GM12878 (cell line): ENCODE results near the gene TMCC2. TPM values are rescaled to one million over a fixed set of nuclear protein-coding genes. Genes with fewer than 3 reads are reported as not detected.
A peak's percentile ranks its signal among the peaks of the same experiment; 100 is the strongest.

ENCODE experiments used
- ATAC-seq: fragments of 200-7000 bp; cut with Tn5 transposase; 3 replicates; pipeline ENCODE4 v1.9.1; 2020; ENCODE audit warnings: mild to moderate bottlenecking, moderate library complexity
- BruUV-seq: library from RNA; stranded (reverse); fragments of 400-500 nt; replicated peaks from 2 replicates; lab custom pipeline; 2021; lab: Mats Ljungman, UMichigan
- CTCF ChIA-PET: fragments of 300-600 bp; sonication (Branson Sonifier 250); formaldehyde crosslinking; extraction: SDS; loops from one replicate; lab custom pipeline; 2021; ENCODE audit warnings: inconsistent platforms; lab: Yijun Ruan, JAX
- POLR2A ChIA-PET: fragments of 350-600 bp; formaldehyde crosslinking; extraction: SDS; loops from one replicate; lab custom pipeline; 2021; ENCODE audit warnings: inconsistent platforms; lab: Charles Lee
- RAD21 ChIA-PET: fragments of 300-600 bp; sonication (Branson Sonifier 250); formaldehyde crosslinking; loops from one replicate; lab custom pipeline; 2023; ENCODE audit warnings: antibody characterized with exemption; ENCODE audit not compliant: unreplicated experiment; lab: Charles Lee
- SMC1A ChIA-PET: fragments of 300-600 bp; sonication (Branson Sonifier 250); formaldehyde crosslinking; loops from one replicate; lab custom pipeline; 2023; ENCODE audit not compliant: unreplicated experiment, uncharacterized antibody; lab: Charles Lee
- DNase-seq: peaks from one replicate; pipeline ENCODE4 v3.0.0-alpha.2; 2011; ENCODE audit warnings: low read depth, low spot score
- FAIRE-seq: peaks from 3 replicates; lab custom pipeline; 2011; peaks lifted over from hg19 to GRCh38; lab: Jason Lieb, UNC
- H2AFZ ChIP-seq: 2 replicates; pipeline ENCODE4 v1.6.0; 2011; ENCODE audit warnings: low read depth, low read length, control low read depth; ENCODE audit not compliant: control insufficient read depth
- H3K27ac ChIP-seq: 2 replicates; pipeline ENCODE4 v1.5.1; 2011; ENCODE audit warnings: control low read depth; ENCODE audit not compliant: control insufficient read depth, insufficient read depth
- H3K27me3 ChIP-seq, 2 experiments: replicated peaks in 1 of 2; 2 replicates each; pipeline versions ENCODE4 v1.6.0 to v1.6.1; 2011; ENCODE audit warnings: low read length in 1 of 2; ENCODE audit not compliant: control insufficient read depth in 2 of 2, insufficient read depth in 2 of 2
- H3K36me3 ChIP-seq, 2 experiments: 2 replicates each; pipeline ENCODE4 v1.5.1; 2011; ENCODE audit warnings: low read length in 1 of 2; ENCODE audit not compliant: control insufficient read depth in 2 of 2, insufficient read depth in 2 of 2
- H3K4me1 ChIP-seq: 2 replicates; pipeline ENCODE4 v1.6.1; 2011; ENCODE audit warnings: mild to moderate bottlenecking, low read length, moderate library complexity, mixed read lengths; ENCODE audit not compliant: control insufficient read depth, insufficient read depth
- H3K4me2 ChIP-seq: 2 replicates; pipeline ENCODE4 v1.6.0; 2011; ENCODE audit warnings: control low read depth; ENCODE audit not compliant: control insufficient read depth, insufficient read depth
- H3K4me3 ChIP-seq: fragments of 200-600 bp; sonication (generic); 2 replicates; pipeline ENCODE4 v1.5.1; 2016
- H3K79me2 ChIP-seq: 2 replicates; pipeline ENCODE4 v1.6.0; 2011; ENCODE audit warnings: low read length; ENCODE audit not compliant: control insufficient read depth, insufficient read depth
- H3K9ac ChIP-seq: 2 replicates; pipeline ENCODE4 v1.8.0; 2011; ENCODE audit warnings: low read length, control low read depth, mixed read lengths; ENCODE audit not compliant: control insufficient read depth, insufficient read depth
- H3K9me3 ChIP-seq: replicated peaks from 3 replicates; pipeline ENCODE4 v1.5.1; 2011; ENCODE audit warnings: mild to moderate bottlenecking, low read length; ENCODE audit not compliant: control insufficient read depth, insufficient read depth
- H4K20me1 ChIP-seq: 2 replicates; pipeline ENCODE4 v1.6.0; 2011; ENCODE audit not compliant: control insufficient read depth, insufficient read depth
- LARP7 ChIP-seq: fragments of 450-650 bp; IDR thresholded peaks from 2 replicates; pipeline ENCODE4 v1.6.1; 2017; ENCODE audit warnings: mild to moderate bottlenecking
- NFXL1 ChIP-seq: fragments of 450-650 bp; IDR thresholded peaks from 2 replicates; pipeline ENCODE4 v1.6.1; 2017; ENCODE audit warnings: antibody characterized with exemption, mild to moderate bottlenecking, borderline replicate concordance
- PAX5 ChIP-seq: IDR thresholded peaks from 2 replicates; pipeline ENCODE4 v1.6.1; 2011; ENCODE audit warnings: low read depth, low read length, borderline replicate concordance
- SMAD5 ChIP-seq: IDR thresholded peaks from 2 replicates; pipeline ENCODE4 v1.6.1; 2016; ENCODE audit warnings: antibody characterized with exemption, low read depth
- SREBF2 ChIP-seq: IDR thresholded peaks from 2 replicates; pipeline ENCODE4 v1.6.1; 2012; ENCODE audit warnings: mild to moderate bottlenecking, low read length
- SUZ12 ChIP-seq: fragments of 200-600 bp; sonication (generic); IDR thresholded peaks from one replicate; pipeline ENCODE4 v1.6.1; 2018; ENCODE audit warnings: antibody characterized with exemption, mild to moderate bottlenecking; ENCODE audit not compliant: unreplicated experiment
- WGBS: methylation state at CpG from one replicate; pipeline ENCODE4 v1.1.6; 2016; ENCODE audit warnings: low lambda C conversion rate; ENCODE audit not compliant: insufficient replicate concordance, insufficient coverage; ENCODE audit errors: missing lambda C conversion rate; 5-methylcytosine and 5-hydroxymethylcytosine counted together
- in situ Hi-C: fragments of 300-500 bp; cut with MboI; formaldehyde crosslinking; loops from 9 replicates; pipeline ENCODE4 v1.14.3; 2018; ENCODE audit warnings: mixed read lengths
- intact Hi-C: fragments of 100-400 bp; cut with micrococcal nuclease; formaldehyde crosslinking; loops from one replicate; pipeline ENCODE4 v1.14.2; 2022; ENCODE audit not compliant: unreplicated experiment
- polyA plus RNA-seq, 11 experiments: library from polyadenylated mRNA; depleted of rRNA in 4 of 11; unstranded in 6 of 11; stranded (reverse) in 5 of 11; fragments of >200 nt; fragmentation: Nextera tagmentation in 4 of 11; fragmentation: Illumina TruSeq in 1 of 11; extraction: Ambion mirVana in 4 of 11; extraction: Trizol in 1 of 11; gene quantifications; 1 replicate in 1 of 11; 2 replicates in 10 of 11; pipeline versions ENCODE4 v1.2.1 to v1.2.3, GENCODE V29; 2011 to 2016; ENCODE audit warnings: inconsistent platforms in 2 of 11, missing spikeins in 2 of 11, low read depth in 1 of 11
- total RNA-seq, 4 experiments: library from RNA; depleted of rRNA in 3 of 4; stranded (reverse); fragments of >200 nt in 3 of 4; fragmentation: Illumina TruSeq in 1 of 4; extraction: Trizol in 1 of 4; gene quantifications; 2 replicates each; pipeline versions ENCODE4 v1.2.1 to v1.2.3, GENCODE V29; 2013 to 2021

TMCC2 gene
- total and polyA plus RNA-seq, 10 of the 15 experiments (the other 5 are each of a cell fraction or from before 2014, with no cell fraction given), result 0.06 to 2.3 (median 0.76) TPM

DNA sequence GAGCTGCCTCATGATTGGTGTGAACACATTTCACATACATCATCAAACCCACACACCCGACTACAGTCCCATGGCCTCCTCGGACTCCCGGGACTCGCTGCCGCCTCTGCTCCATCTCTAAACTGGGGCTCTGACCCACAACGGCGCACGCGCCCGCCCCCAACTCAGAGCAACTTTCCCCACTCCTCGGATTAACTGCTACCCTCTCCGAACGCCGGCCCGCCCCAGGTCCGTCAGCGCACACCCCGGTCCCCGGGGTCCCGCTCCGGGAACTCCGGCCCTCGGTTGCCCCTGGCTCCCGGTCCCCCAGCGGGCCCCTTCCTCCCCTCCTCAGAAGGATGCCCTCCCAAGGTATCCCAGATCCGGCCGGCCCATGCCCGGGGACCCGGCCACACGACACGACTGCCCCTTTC is 17.0 kb upstream of the TMCC2 start:
- ChIA-PET SMC1A (interaction anchor here (0.8 to 2.2 kb wide), 3 partner anchors 10 to 45 kb away, joined by 3 to 11 read pairs (median 5); no protein-coding TSS in a partner anchor), POLR2A (interaction anchor here (1.1 kb wide), 1 partner anchor 103 kb away, joined by 3 read pairs; no protein-coding TSS in a partner anchor), CTCF (interaction anchor here (1.0 to 1.3 kb wide), 3 partner anchors 38 to 149 kb away, joined by 3 read pairs; no protein-coding TSS in a partner anchor), RAD21 (interaction anchor here (2.4 kb wide), 1 partner anchor 18 kb away, joined by 12 read pairs; the partner anchor contains the start of gene TMCC2)
- Histone ChIP-seq H3K9me3 (no peaks in the 10 kb centered on the region), H3K4me1 (peaks cover 8% of the 10 kb centered on the region; the same call in 1 of the 2 replicates), H3K4me2 (peak overlapping the region; percentile 93), H3K27ac (peak overlapping the region; percentile 42), H3K79me2 (no peaks in the 10 kb centered on the region; the same call in 1 of the 2 replicates), H3K9ac (peak overlapping the region; percentile 75), H3K36me3 (no peaks in the 10 kb centered on the region), H2AFZ (peak overlapping the region; percentile 99), H4K20me1 (no peaks in the 10 kb centered on the region), H3K27me3 (no peaks in the 10 kb centered on the region), H3K4me3 (peak overlapping the region; percentile 88)
- TF ChIP-seq SMAD5, result no peak
- TF ChIP-seq LARP7, result no peak
- no peak for TF ChIP-seq NFXL1
- TF ChIP-seq SUZ12, result no peak
- TF ChIP-seq PAX5, result no peak
- TF ChIP-seq SREBF2, result no peak
- ATAC-seq, result peak; percentile 29
- no peak for DNase-seq
- FAIRE-seq, result no peak
- BruUV-seq, result no TSS peak
- 0% methylated on average over 19 of the region's 31 CpGs for WGBS
- intact Hi-C loops, result loop anchor here (5.0 kb wide), 1 partner anchor 88 kb away; the partner anchor contains the start of gene RBBP5
- in situ Hi-C loops, result no loop called here
